ENCODE data around the gene NKX6-1.

The NKX6-1 gene

DNA sequence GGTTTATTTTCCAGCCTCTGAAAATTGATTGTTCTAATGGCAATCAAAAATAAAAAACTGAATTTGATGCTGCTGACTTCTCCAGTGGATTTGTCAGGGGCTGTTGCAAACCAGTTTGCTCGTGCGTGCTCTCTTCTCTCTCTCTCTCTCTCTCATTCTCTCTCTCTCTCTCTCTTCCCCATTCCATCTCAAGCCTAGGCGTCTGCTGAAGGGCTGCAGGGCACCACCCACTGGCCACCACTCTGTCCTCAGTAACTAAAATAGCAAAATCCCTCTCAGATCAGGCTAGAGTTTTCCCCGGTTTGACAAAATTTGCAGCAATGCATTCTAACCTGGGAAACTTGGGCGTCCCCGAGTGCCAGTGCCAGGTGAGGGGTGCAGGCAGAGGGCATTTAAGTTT lies 19.4 kb downstream of the NKX6-1 start:
- TF ChIP-seq GATA3 (IDR thresholded peaks at IDR 0.05; ENCODE audit: low read depth, low read length) (no peak), GATA2 (IDR thresholded peaks at IDR 0.05; ENCODE audit: low read depth, low read length) (no peak)

DNA sequence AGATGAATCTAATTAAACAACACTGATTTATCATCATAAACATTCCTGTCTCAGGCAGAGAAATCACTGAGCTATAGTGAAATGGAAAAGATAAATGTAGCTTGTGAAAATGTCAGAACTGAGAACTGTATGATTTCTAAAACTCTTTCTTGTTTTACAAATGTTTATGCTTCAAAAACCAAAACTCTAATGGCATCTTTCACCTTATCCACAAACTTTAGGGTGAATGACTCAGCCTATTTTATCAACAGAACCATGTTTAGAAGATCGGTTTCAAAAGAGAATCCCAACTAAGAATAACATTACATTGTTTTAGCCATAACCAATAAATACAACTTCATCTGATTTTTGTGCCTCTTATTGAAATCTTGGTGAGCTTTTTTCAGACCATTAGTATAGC lies 21.4 kb downstream of the NKX6-1 start:
- TF ChIP-seq GATA2 (IDR thresholded peaks at IDR 0.05; ENCODE audit: low read depth, low read length) (no peak), GATA3 (IDR thresholded peaks at IDR 0.05; ENCODE audit: low read depth, low read length) (no peak)

DNA sequence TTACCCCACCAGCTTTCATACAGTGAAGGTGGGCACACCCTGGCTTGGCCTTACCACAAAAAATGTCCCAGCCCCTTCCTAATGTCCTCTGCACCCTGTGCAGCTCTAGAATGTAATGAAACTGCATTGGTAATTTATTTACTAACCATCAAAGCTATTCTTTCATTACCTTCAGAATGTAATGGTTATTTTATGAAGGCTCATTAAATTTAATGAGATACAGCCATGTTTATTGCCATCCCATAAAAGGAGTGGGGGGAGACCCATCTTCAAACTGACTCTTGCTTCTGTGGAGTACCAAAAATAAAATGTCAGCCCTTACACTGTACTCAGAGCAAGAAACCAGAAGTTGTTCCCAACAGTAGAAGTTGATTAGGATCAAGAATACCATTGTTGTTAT lies 25.0 kb downstream of the NKX6-1 start:
- TF ChIP-seq GATA2 (IDR thresholded peaks at IDR 0.05; ENCODE audit: low read depth, low read length) (no peak), GATA3 (IDR thresholded peaks at IDR 0.05; ENCODE audit: low read depth, low read length) (no peak)

DNA sequence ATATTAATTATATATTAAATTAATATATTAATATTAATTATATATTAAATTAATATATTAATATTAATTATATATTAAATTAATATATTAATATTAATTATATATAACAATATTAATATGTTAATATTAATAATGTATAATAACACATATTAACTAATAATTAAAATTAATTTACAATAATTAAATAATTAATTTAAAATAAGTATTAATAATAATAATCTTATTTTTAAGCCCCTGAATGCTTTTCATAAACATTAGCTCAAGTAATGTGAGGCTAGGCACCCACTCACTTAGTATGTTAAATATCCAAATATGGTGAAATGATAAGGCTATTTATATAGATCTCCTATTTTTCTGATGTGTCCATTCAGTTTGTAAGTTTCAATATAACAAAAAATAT lies 26.9 kb downstream of the NKX6-1 start:
- TF ChIP-seq GATA3 (IDR thresholded peaks at IDR 0.05; ENCODE audit: low read depth, low read length): no peak
- TF ChIP-seq GATA2 (IDR thresholded peaks at IDR 0.05; ENCODE audit: low read depth, low read length): no peak

DNA sequence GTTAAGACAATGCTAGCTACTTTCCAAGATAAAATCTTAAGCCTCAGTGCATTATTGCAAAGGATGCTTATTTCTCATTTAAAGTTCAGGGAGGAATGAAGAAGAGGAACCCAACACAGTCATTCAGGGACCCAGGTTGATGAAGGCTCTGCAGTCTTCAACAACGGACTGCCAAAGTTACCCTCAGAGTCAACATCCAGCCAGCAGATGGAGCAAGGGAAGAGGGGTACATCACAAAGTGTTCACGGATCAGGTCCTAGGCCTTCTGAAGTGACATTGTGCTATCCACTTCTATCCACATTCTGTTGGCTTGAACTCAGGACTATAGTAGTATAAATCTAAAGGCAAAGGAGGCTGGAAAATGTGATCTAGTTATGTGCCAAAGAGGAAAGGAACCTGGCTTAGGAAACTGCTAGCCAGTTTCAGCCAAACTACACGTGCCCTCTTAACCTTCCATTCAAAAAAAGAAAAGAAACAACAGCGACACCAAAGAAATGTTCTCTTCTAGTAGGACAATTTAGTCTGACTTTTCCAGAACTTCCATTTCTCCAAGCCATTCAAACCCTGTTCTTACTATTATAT lies 28.8 kb downstream of the NKX6-1 start:
- TF ChIP-seq GATA2 (IDR thresholded peaks at IDR 0.05; ENCODE audit: low read depth, low read length) (no peak), GATA3 (IDR thresholded peaks at IDR 0.05; ENCODE audit: low read depth, low read length) (no peak)

DNA sequence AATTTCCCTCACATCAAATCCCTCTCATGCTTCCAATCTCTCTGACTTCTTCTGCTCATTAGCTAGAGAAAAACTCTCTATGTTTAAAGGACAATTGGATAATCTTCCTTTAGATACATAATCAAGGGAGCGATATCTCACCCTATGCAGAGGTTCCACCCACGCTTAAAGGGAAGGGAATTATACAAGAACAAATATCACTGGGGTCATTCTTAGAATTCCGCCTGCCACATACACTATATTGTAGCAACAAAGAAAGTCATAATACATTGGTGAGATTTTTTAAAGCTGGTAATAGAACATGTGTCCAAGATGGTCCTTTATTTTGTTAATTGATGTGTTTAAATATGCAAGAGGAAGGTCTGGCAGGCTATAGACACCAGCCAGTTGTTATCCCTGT lies 31.5 kb downstream of the NKX6-1 start:
- no peak for TF ChIP-seq GATA2 (IDR thresholded peaks at IDR 0.05; ENCODE audit: low read depth, low read length)
- TF ChIP-seq GATA3 (IDR thresholded peaks at IDR 0.05; ENCODE audit: low read depth, low read length): no peak

DNA sequence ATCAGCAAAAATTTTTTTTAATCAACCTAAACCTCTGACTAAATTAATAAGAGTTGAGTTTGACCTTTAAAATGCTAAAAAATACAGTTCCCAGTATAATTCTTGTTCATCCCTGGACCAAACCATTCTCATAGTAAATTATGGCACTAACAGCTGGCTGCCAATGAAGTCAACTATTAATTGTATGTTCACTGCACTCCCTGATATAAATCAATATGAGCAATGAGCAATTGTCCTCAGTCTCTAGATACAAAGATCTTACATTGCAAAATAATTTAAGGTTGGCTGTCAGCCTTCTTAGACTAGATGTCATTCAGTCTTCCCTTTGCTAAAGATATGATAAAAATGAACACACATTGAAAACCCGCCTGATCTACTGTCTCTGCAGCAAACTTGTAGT lies 39.3 kb downstream of the NKX6-1 start:
- TF ChIP-seq GATA2 (IDR thresholded peaks at IDR 0.05; ENCODE audit: low read depth, low read length): no peak
- no peak for TF ChIP-seq GATA3 (IDR thresholded peaks at IDR 0.05; ENCODE audit: low read depth, low read length)

DNA sequence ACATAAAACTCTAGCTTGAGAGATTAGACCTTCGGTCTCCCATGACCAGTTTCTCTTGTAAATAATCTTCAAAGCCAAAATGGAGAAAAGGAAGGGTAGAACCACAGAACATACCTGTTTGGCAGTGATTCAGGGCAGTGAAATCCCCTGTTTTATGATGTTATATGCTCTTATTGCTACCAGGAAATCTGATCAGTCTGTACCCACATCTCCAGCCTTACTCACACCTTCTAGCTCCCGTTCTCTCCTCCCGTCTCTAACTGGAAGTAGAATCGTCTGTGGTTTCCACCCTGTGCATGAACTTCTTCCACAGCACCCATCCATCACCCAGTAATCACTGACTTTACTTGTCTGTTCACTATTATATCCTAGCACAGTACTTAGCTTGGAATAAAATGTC lies 42.9 kb downstream of the NKX6-1 start:
- TF ChIP-seq GATA3 (IDR thresholded peaks at IDR 0.05; ENCODE audit: low read depth, low read length): no peak
- TF ChIP-seq GATA2 (IDR thresholded peaks at IDR 0.05; ENCODE audit: low read depth, low read length): no peak

DNA sequence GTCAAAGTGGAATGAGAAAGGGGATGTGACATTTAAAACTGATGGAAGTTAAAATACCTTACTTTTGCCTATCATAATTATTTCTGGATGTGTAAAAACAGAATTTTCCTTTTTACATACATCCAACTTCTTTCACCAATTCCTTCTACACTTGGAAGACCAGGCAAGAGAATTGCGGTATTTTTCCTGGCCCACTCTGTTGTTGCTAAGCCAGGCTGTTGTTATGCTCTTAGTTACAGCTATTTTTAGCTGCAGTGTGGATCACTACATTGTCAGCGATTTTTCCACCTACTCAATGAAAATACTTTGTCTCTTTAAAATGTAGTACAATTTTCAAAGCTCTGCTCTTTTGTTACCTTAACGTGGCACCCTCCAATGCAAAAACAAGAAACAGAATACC lies 43.4 kb downstream of the NKX6-1 start:
- TF ChIP-seq GATA2 (IDR thresholded peaks at IDR 0.05; ENCODE audit: low read depth, low read length) (no peak), GATA3 (IDR thresholded peaks at IDR 0.05; ENCODE audit: low read depth, low read length) (no peak)

DNA sequence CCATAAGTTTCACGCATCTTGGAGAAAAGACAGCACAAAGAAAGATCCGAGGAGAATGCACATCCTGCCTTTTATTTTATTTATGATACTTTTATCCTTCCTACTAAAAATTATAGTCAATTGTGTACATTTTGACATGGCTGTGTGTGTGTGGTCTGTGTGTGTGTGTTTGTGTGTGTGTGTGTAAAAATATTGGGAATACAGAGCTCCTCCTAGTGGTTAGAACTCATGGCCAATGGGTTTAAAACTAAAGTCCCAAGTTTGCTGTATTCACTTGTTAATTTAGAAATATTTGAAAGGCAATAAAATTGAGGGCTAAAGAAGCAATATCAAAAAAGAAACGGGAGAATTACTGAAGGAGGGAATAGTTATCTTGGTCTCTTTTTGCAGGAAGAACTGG lies 47.5 kb downstream of the NKX6-1 start:
- no peak for TF ChIP-seq GATA2 (IDR thresholded peaks at IDR 0.05; ENCODE audit: low read depth, low read length)
- TF ChIP-seq GATA3 (IDR thresholded peaks at IDR 0.05; ENCODE audit: low read depth, low read length): no peak

DNA sequence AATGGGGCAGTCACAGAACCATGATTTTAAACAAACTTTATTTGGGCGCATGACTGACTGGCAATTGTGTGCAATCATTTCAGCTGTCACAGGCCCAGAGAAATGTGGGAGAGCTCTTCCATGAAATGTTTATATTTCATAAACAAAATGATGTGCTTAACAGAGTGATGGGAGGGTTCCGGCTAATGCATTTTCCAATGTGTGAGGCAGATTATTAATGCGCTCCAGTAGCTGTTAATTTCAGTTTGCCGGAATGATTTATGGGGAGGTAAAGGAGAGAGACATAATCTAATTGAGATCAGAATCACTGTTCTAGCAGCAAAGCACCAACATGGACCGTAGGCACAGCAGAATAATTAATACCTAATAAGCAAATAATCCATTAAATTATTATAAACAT lies 55.6 kb downstream of the NKX6-1 start:
- TF ChIP-seq GATA3 (IDR thresholded peaks at IDR 0.05; ENCODE audit: low read depth, low read length) (no peak), GATA2 (IDR thresholded peaks at IDR 0.05; ENCODE audit: low read depth, low read length) (no peak)

DNA sequence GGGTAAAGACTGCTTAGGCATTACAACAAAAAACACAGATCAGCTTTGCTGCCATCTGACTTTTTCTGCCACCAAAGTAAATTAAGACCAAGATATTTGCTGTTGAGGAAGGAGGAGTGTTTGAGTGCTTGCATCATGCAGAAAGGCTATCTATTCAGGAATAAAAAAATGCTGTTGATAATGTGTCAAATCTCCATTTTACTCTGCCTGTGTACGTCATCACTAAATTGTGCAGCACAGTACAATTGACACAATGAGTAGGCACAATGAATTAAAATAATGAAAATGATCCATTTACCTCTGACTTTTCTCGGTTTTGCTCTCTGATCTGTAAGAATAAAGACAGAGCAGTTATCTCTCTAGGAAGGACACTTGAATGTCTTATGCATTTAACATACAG lies 56.3 kb downstream of the NKX6-1 start:
- TF ChIP-seq GATA2 (IDR thresholded peaks at IDR 0.05; ENCODE audit: low read depth, low read length) (no peak), GATA3 (IDR thresholded peaks at IDR 0.05; ENCODE audit: low read depth, low read length) (no peak)
